Activated B cell treated with CpG ODN at 0.5 μM for 24 hours (primary cell): ENCODE data around the gene DDX6. TPM values are rescaled to one million over a fixed set of nuclear protein-coding genes. Genes with fewer than 3 reads are reported as not detected.
"Not testable (repeated sequence)": the region's sequence is repeated elsewhere in the genome, so short reads cannot be mapped to it uniquely, and the experiment has no call there.

Experiments
- ATAC-seq: fragments of 200-7000 bp; cut with Tn5 transposase; one replicate; pipeline ENCODE4 v1.10.0; 2021; ENCODE audit warnings: low read depth, mild to moderate bottlenecking, moderate library complexity
- CTCF ChIA-PET: fragments of 350-600 bp; sonication (Branson Sonifier 250); formaldehyde crosslinking; loops from one replicate; lab custom pipeline; 2021; ENCODE audit warnings: antibody characterized with exemption; lab: Charles Lee
- POLR2A ChIA-PET: fragments of 350-600 bp; sonication (Branson Sonifier 250); formaldehyde crosslinking; loops from one replicate; lab custom pipeline; 2021; ENCODE audit warnings: antibody characterized with exemption; lab: Charles Lee
- DNase-seq: peaks from one replicate; pipeline ENCODE4 v3.0.0; 2022
- H3K27ac Mint-ChIP-seq: one replicate; pipeline ENCODE4 v1.8.0; 2020; ENCODE audit warnings: mixed read lengths
- H3K27me3 Mint-ChIP-seq: one replicate; pipeline ENCODE4 v1.8.0; 2021; ENCODE audit warnings: mixed read lengths
- H3K36me3 Mint-ChIP-seq: one replicate; pipeline ENCODE4 v1.8.0; 2021; ENCODE audit warnings: low read depth, mixed read lengths
- H3K4me1 Mint-ChIP-seq: one replicate; pipeline ENCODE4 v1.8.0; 2021; ENCODE audit warnings: mixed read lengths
- H3K4me3 Mint-ChIP-seq: one replicate; pipeline ENCODE4 v1.8.0; 2020; ENCODE audit warnings: mild to moderate bottlenecking, mixed read lengths
- H3K9me3 Mint-ChIP-seq: one replicate; pipeline ENCODE4 v1.8.0; 2020; ENCODE audit warnings: mixed read lengths
- CTCF ChIP-seq: fragments of 200-600 bp; IDR thresholded peaks from one replicate; pipeline ENCODE4 v1.8.0; 2022; ENCODE audit warnings: antibody characterized with exemption, mild to moderate bottlenecking
- intact Hi-C: fragments of 100-400 bp; cut with micrococcal nuclease; formaldehyde crosslinking; loops from one replicate; pipeline ENCODE4 v1.15.1; 2024
- total RNA-seq: library from RNA; stranded (reverse); gene quantifications from 2 replicates; pipeline ENCODE4 v1.2.3, GENCODE V29; 2022

DDX6 gene
- total RNA-seq, 1 donor from 2014 or later, result 297 TPM

DNA sequence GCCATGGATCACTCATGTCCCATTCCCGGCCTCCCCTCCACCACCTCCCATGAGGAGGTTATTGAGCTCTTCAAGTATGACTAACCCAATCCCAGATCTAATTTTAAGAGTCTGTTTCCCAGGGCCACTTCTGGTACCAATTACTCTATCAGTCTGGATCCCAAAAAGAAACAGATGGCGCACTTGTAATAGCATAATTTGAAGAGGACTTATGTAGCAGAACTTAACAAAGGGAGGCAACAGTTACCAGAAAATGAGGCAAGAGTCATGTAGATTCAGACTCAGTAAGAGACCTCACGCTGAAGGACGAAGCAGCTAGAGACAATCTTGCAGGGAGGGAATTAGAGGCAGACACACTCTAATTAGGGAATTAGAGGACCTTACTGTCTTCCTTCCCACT lies 46.9 kb downstream of the DDX6 start:
- H3K27me3 Mint-ChIP-seq, result no peaks in the 10 kb centered on the region
- DNase-seq, result no peak
- ChIA-PET POLR2A (no interaction called here), CTCF (no interaction called here)
- H3K4me1 Mint-ChIP-seq, result no peaks in the 10 kb centered on the region
- H3K9me3 Mint-ChIP-seq, result no peaks in the 10 kb centered on the region
- H3K36me3 Mint-ChIP-seq, result peaks cover 8% of the 10 kb centered on the region
- no peak for ATAC-seq
- TF ChIP-seq CTCF, result no peak
- no peak overlapping the region for H3K27ac Mint-ChIP-seq
- H3K4me3 Mint-ChIP-seq, result no peak overlapping the region
- intact Hi-C loops, result no loop called here

DNA sequence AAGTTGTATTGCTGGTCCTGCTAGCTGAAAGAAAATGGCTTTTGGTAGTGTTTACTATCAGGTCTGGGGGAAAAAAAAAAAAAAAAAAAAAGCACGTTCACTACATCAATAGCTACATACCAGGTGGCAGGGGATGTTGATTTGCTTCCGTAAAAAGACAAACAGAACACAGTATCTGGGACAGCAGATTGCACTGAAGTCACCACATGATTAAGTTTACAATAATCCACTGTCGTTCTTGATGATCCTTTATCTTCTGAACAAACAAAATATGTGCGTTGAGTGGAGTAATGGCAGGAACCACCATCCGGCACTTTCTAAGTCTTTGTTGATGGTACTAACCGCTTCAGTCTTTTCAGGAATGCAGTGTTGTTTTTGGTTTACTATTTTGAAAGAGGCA lies 48.7 kb downstream of the DDX6 start:
- Mint-ChIP-seq H3K4me1 (no peaks in the 10 kb centered on the region), H3K9me3 (no peaks in the 10 kb centered on the region), H3K36me3 (no peaks in the 10 kb centered on the region), H3K27me3 (no peaks in the 10 kb centered on the region), H3K27ac (no peak overlapping the region), H3K4me3 (no peak overlapping the region)
- no peak for DNase-seq
- ATAC-seq, result no peak
- no peak for TF ChIP-seq CTCF
- CTCF ChIA-PET, result no interaction called here
- intact Hi-C loops, result no loop called here
- POLR2A ChIA-PET, result interaction anchor here (0.6 kb wide), 1 partner anchor 1827 kb away, joined by 3 read pairs; no protein-coding TSS in a partner anchor

DNA sequence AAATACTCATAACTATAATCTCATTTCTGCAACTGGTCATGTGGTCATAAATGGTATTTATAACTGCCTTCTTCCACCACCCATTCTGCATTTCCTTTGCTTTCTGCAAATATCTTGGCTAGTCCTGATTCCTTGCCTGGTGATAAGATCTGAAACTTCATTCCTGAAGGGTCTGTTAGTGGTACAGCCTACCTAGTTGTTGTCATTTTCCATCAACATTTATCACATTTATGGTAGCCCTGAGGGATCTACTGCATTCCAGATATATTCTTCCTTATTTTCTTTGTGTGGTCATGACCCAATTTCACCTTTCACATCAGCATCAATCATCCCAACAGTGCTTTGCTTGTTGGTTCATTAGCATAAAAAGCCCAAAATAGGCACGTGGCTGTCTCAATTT lies 50.1 kb downstream of the DDX6 start:
- no peak for DNase-seq
- H3K36me3 Mint-ChIP-seq, result no peaks in the 10 kb centered on the region
- H3K27me3 Mint-ChIP-seq, result no peaks in the 10 kb centered on the region
- H3K9me3 Mint-ChIP-seq, result no peaks in the 10 kb centered on the region
- no peak for TF ChIP-seq CTCF
- no peak overlapping the region for H3K4me3 Mint-ChIP-seq
- H3K4me1 Mint-ChIP-seq, result no peaks in the 10 kb centered on the region
- CTCF ChIA-PET, result no interaction called here
- POLR2A ChIA-PET, result interaction anchor here (0.9 kb wide), 1 partner anchor 25 kb away, joined by 3 read pairs; no protein-coding TSS in a partner anchor
- no peak overlapping the region for H3K27ac Mint-ChIP-seq
- ATAC-seq, result no peak
- intact Hi-C loops, result no loop called here

DNA sequence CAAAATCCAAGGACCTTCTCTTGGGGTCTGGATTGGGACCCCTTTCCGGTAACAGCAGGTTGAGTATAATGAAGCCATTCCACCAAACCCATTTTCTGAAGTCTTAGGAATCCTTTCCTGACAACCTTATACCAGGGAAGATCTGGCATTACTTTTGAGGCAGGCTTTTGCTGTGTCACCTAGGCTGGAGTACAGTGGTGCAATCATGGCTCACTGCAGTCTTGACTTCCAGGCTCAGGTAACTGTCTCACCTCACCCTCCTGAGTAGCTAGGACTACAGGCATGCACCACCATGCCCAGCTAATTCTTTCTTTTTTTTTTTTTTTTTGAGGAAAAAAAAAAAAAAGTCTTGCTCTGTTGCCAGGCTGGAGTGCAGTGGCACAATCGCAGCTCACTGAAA lies 55.8 kb downstream of the DDX6 start:
- CTCF ChIA-PET, result no interaction called here
- H3K36me3 Mint-ChIP-seq, result no peaks in the 10 kb centered on the region

GRCh38 chr11:118734031-118734430 lies 56.9 kb downstream of the DDX6 start:
- CTCF ChIA-PET, result no interaction called here
- Mint-ChIP-seq H3K4me3 (no peak overlapping the region), H3K4me1 (no peaks in the 10 kb centered on the region), H3K27me3 (peaks cover 18% of the 10 kb centered on the region), H3K36me3 (no peaks in the 10 kb centered on the region), H3K27ac (no peak overlapping the region), H3K9me3 (no peaks in the 10 kb centered on the region)
- POLR2A ChIA-PET, result interaction anchor here (0.6 kb wide), 1 partner anchor 445 kb away, joined by 5 read pairs; no protein-coding TSS in a partner anchor
- no peak for TF ChIP-seq CTCF
- no peak for ATAC-seq
- DNase-seq, result no peak
- intact Hi-C loops, result no loop called here

More for the DNA sequence above, 55.8 kb downstream of the DDX6 start:
- Mint-ChIP-seq H3K27me3 (peaks cover 15% of the 10 kb centered on the region), H3K27ac (no peak overlapping the region), H3K4me1 (no peaks in the 10 kb centered on the region), H3K4me3 (no peak overlapping the region), H3K9me3 (no peaks in the 10 kb centered on the region)
- intact Hi-C loops, result no loop called here
- ATAC-seq (no peak), DNase-seq (no peak)
- POLR2A ChIA-PET, result interaction anchor here (0.6 kb wide), 1 partner anchor 332 kb away, joined by 3 read pairs; the partner anchor contains the start of gene VPS11
- no peak for TF ChIP-seq CTCF

- H3K9me3 Mint-ChIP-seq, H3K36me3 Mint-ChIP-seq, POLR2A ChIA-PET, H3K4me3 Mint-ChIP-seq, ATAC-seq, DNase-seq, H3K4me1 Mint-ChIP-seq, H3K27ac Mint-ChIP-seq, CTCF ChIA-PET: not testable (repeated sequence)
- intact Hi-C loops, result loop anchor here (5.0 kb wide), 1 partner anchor 37 kb away; no protein-coding TSS in a partner anchor
- H3K27me3 Mint-ChIP-seq, result peaks cover 26% of the 10 kb centered on the region
Observed at GRCh38 chr11:118729753-118730152, 61.2 kb downstream of the DDX6 start.

- ATAC-seq, H3K27ac Mint-ChIP-seq, H3K36me3 Mint-ChIP-seq, CTCF ChIA-PET, POLR2A ChIA-PET, H3K4me1 Mint-ChIP-seq, H3K9me3 Mint-ChIP-seq, H3K4me3 Mint-ChIP-seq, DNase-seq: not testable (repeated sequence)
- intact Hi-C loops, result loop anchor here (5.0 kb wide), 1 partner anchor 36 kb away; no protein-coding TSS in a partner anchor
- H3K27me3 Mint-ChIP-seq, result peaks cover 24% of the 10 kb centered on the region
Observed at GRCh38 chr11:118728112-118728511, 62.9 kb downstream of the DDX6 start.

- H3K9me3 Mint-ChIP-seq, CTCF ChIA-PET: not testable (repeated sequence)
- intact Hi-C loops, result loop anchor here (5.0 kb wide), 1 partner anchor 35 kb away; no protein-coding TSS in a partner anchor
Observed at GRCh38 chr11:118727721-118728066, 63.3 kb downstream of the DDX6 start.

More at GRCh38 chr11:118727721-118728066, 63.3 kb downstream of the DDX6 start:
- H3K4me1 Mint-ChIP-seq, H3K27ac Mint-ChIP-seq, H3K36me3 Mint-ChIP-seq, DNase-seq, H3K4me3 Mint-ChIP-seq, ATAC-seq, POLR2A ChIA-PET: not testable (repeated sequence)
- peaks cover 24% of the 10 kb centered on the region for H3K27me3 Mint-ChIP-seq
